PC-3 (cell line): ENCODE measurements around the gene C1QL3. TPM values are rescaled to one million over a fixed set of nuclear protein-coding genes. Genes with fewer than 3 reads are reported as not detected.

Source experiments
- ATAC-seq: fragments of 200-7000 bp; cut with Tn5 transposase; 2 replicates; pipeline ENCODE4 v1.9.1; 2020; ENCODE audit warnings: mild to moderate bottlenecking, moderate library complexity
- BruUV-seq: library from RNA; stranded (reverse); fragments of 400-500 nt; replicated peaks from 2 replicates; lab custom pipeline; 2021; lab: Mats Ljungman, UMichigan
- CTCF ChIA-PET: fragments of 300-600 bp; sonication (Branson Sonifier 250); formaldehyde crosslinking; loops from one replicate; lab custom pipeline; 2022; ENCODE audit warnings: antibody characterized with exemption; lab: Charles Lee
- POLR2A ChIA-PET: fragments of 300-600 bp; sonication (Branson Sonifier 250); formaldehyde crosslinking; loops from one replicate; lab custom pipeline; 2022; ENCODE audit warnings: antibody characterized with exemption; ENCODE audit not compliant: unreplicated experiment; lab: Charles Lee
- DNase-seq: peaks from one replicate; pipeline ENCODE4 v3.0.0-alpha.2; 2015
- H2AFZ ChIP-seq: fragments of 300-600 bp; sonication (generic); 2 replicates; pipeline ENCODE4 v1.6.0; 2016; ENCODE audit warnings: antibody characterized with exemption, low read length
- H3F3A ChIP-seq: fragments of 300-600 bp; sonication (generic); one replicate; pipeline ENCODE4 v1.6.0; 2017; ENCODE audit warnings: antibody characterized with exemption, low read length, control low read depth, mild to moderate bottlenecking; ENCODE audit not compliant: unreplicated experiment
- H3K27ac ChIP-seq: fragments of 300-600 bp; sonication (generic); 2 replicates; pipeline ENCODE4 v1.5.1; 2016; ENCODE audit warnings: mild to moderate bottlenecking, low read length
- H3K27me3 ChIP-seq: fragments of 300-600 bp; sonication (generic); 2 replicates; pipeline ENCODE4 v1.6.1; 2016; ENCODE audit warnings: low read length, mixed read lengths
- H3K36me3 ChIP-seq: fragments of 300-600 bp; sonication (generic); 2 replicates; pipeline ENCODE4 v1.6.1; 2016; ENCODE audit warnings: low read depth, mixed run types, low read length, mixed read lengths
- H3K4me1 ChIP-seq: fragments of 300-600 bp; sonication (generic); 2 replicates; pipeline ENCODE4 v1.5.1; 2016; ENCODE audit warnings: low read length; ENCODE audit not compliant: insufficient read depth
- H3K4me2 ChIP-seq: fragments of 300-600 bp; sonication (generic); 2 replicates; pipeline ENCODE4 v1.6.0; 2016; ENCODE audit warnings: low read length
- H3K4me3 ChIP-seq: fragments of 300-600 bp; sonication (generic); 2 replicates; pipeline ENCODE4 v1.5.1; 2016; ENCODE audit warnings: mild to moderate bottlenecking, low read length, mixed read lengths
- H3K79me2 ChIP-seq: fragments of 300-600 bp; sonication (generic); 2 replicates; pipeline ENCODE4 v1.6.1; 2017; ENCODE audit warnings: low read length, mixed read lengths
- H3K9ac ChIP-seq: fragments of 300-600 bp; sonication (generic); 2 replicates; pipeline ENCODE4 v1.6.0; 2016; ENCODE audit warnings: mild to moderate bottlenecking, low read length
- H3K9me2 ChIP-seq: fragments of 300-600 bp; sonication (generic); replicated peaks from 2 replicates; pipeline ENCODE4 v1.6.1; 2016; ENCODE audit warnings: mixed run types, low read length, mixed read lengths
- H3K9me3 ChIP-seq: fragments of 300-600 bp; sonication (generic); 2 replicates; pipeline ENCODE4 v1.6.1; 2016; ENCODE audit warnings: low read length, mixed read lengths
- H4K20me1 ChIP-seq: fragments of 300-600 bp; sonication (generic); 2 replicates; pipeline ENCODE4 v1.6.1; 2016; ENCODE audit warnings: low read length, mixed read lengths
- CTCF ChIP-seq: fragments of 300-600 bp; sonication (generic); conservative IDR thresholded peaks from 2 replicates; pipeline ENCODE4 v1.5.1; 2017; ENCODE audit warnings: antibody characterized with exemption, low read depth, mild to moderate bottlenecking, low read length
- EZH2 ChIP-seq: fragments of 300-600 bp; sonication (generic); IDR thresholded peaks from one replicate; pipeline ENCODE4 v1.6.1; 2017; ENCODE audit warnings: antibody characterized with exemption, mild to moderate bottlenecking, low read length; ENCODE audit not compliant: unreplicated experiment
- EZH2phosphoT487 ChIP-seq: fragments of 300-600 bp; sonication (generic); IDR thresholded peaks from 2 replicates; pipeline ENCODE4 v1.6.1; 2018; ENCODE audit warnings: mild to moderate bottlenecking, antibody characterized with exemption, low read length, borderline replicate concordance
- intact Hi-C: fragments of 100-400 bp; cut with micrococcal nuclease; formaldehyde crosslinking; loops from 2 replicates; pipeline ENCODE4 v1.9.0; 2023
- total RNA-seq: library from RNA; depleted of rRNA; stranded (reverse); fragments of >200 nt; gene quantifications from 2 replicates; pipeline ENCODE4 v1.2.3, GENCODE V29; 2014

The C1QL3 gene
- total RNA-seq, 1 experiment from 2014 or later = not detected

GRCh38 chr10:16491933-16492332 lies 29.7 kb downstream of the C1QL3 start:
- ChIA-PET POLR2A (no interaction called here), CTCF (no interaction called here)
- Histone ChIP-seq H3K27me3 (no peaks in the 10 kb centered on the region), H3K9ac (no peak overlapping the region), H3F3A (no peaks in the 10 kb centered on the region), H3K27ac (no peak overlapping the region), H3K79me2 (no peaks in the 10 kb centered on the region), H3K9me3 (no peaks in the 10 kb centered on the region), H3K9me2 (no peaks in the 10 kb centered on the region), H3K4me1 (no peaks in the 10 kb centered on the region), H3K36me3 (no peaks in the 10 kb centered on the region), H4K20me1 (no peaks in the 10 kb centered on the region), H2AFZ (no peak overlapping the region), H3K4me2 (no peak overlapping the region), H3K4me3 (no peak overlapping the region)
- ATAC-seq (no peak), DNase-seq (no peak)
- intact Hi-C loops = no loop called here
- TF ChIP-seq EZH2 = no peak
- TF ChIP-seq CTCF = no peak
- TF ChIP-seq EZH2phosphoT487 = no peak
- BruUV-seq = no TSS peak

- H3K9me3 ChIP-seq = no peaks in the 10 kb centered on the region
- no peak overlapping the region for H2AFZ ChIP-seq
- ChIA-PET CTCF (no interaction called here), POLR2A (no interaction called here)
- no peak overlapping the region for H3K4me3 ChIP-seq
- BruUV-seq = no TSS peak
- H3K9ac ChIP-seq = no peak overlapping the region
- no peaks in the 10 kb centered on the region for H4K20me1 ChIP-seq
- no peaks in the 10 kb centered on the region for H3K4me1 ChIP-seq
- no peaks in the 10 kb centered on the region for H3K27me3 ChIP-seq
- no peaks in the 10 kb centered on the region for H3K79me2 ChIP-seq
- H3K36me3 ChIP-seq = no peaks in the 10 kb centered on the region
- TF ChIP-seq EZH2 (no peak), CTCF (no peak), EZH2phosphoT487 (no peak)
- intact Hi-C loops = no loop called here
- H3K4me2 ChIP-seq = no peak overlapping the region
- no peaks in the 10 kb centered on the region for H3F3A ChIP-seq
- H3K27ac ChIP-seq = no peak overlapping the region
- ATAC-seq (no peak), DNase-seq (no peak)
- H3K9me2 ChIP-seq = no peaks in the 10 kb centered on the region
Observed at GRCh38 chr10:16490511-16490910, 31.2 kb downstream of the C1QL3 start.

- ChIA-PET POLR2A (no interaction called here), CTCF (no interaction called here)
- intact Hi-C loops = no loop called here
- ATAC-seq (no peak), DNase-seq (no peak)
- Histone ChIP-seq H2AFZ (no peak overlapping the region), H3K4me1 (no peaks in the 10 kb centered on the region), H3K27ac (no peak overlapping the region), H3K79me2 (no peaks in the 10 kb centered on the region), H3K36me3 (no peaks in the 10 kb centered on the region), H3K27me3 (no peaks in the 10 kb centered on the region), H3K4me2 (no peak overlapping the region), H3K9me2 (no peaks in the 10 kb centered on the region), H3K9me3 (no peaks in the 10 kb centered on the region), H3K4me3 (no peak overlapping the region), H3K9ac (no peak overlapping the region), H3F3A (no peaks in the 10 kb centered on the region), H4K20me1 (no peaks in the 10 kb centered on the region)
- TF ChIP-seq EZH2 (no peak), CTCF (no peak), EZH2phosphoT487 (no peak)
- no TSS peak for BruUV-seq
Observed at GRCh38 chr10:16483241-16483917, 38.3 kb downstream of the C1QL3 start.
